HFFc6 (cell line): ENCODE results near the gene SERP2. TPM values are rescaled to one million over a fixed set of nuclear protein-coding genes. Genes with fewer than 3 reads are reported as not detected.

Experiments used
- DNase-seq: peaks from one replicate; pipeline ENCODE4 v3.0.0-alpha.2; 2018
- H3K27ac Mint-ChIP-seq: 2 replicates; pipeline ENCODE4 v1.8.0; 2020; ENCODE audit warnings: mild to moderate bottlenecking, mixed read lengths
- H3K27me3 Mint-ChIP-seq: 2 replicates; pipeline ENCODE4 v1.8.0; 2021; ENCODE audit warnings: mild to moderate bottlenecking, moderate library complexity, mixed read lengths; ENCODE audit not compliant: insufficient read depth
- H3K36me3 Mint-ChIP-seq: 2 replicates; pipeline ENCODE4 v1.8.0; 2021; ENCODE audit warnings: low read depth, mixed read lengths
- H3K4me1 Mint-ChIP-seq: 2 replicates; pipeline ENCODE4 v1.8.0; 2020; ENCODE audit warnings: low read depth, mixed read lengths
- H3K4me3 Mint-ChIP-seq: 2 replicates; pipeline ENCODE4 v1.8.0; 2020; ENCODE audit warnings: mild to moderate bottlenecking, moderate library complexity, mixed read lengths
- H3K9me3 Mint-ChIP-seq: 2 replicates; pipeline ENCODE4 v1.8.0; 2020; ENCODE audit warnings: mild to moderate bottlenecking, mixed read lengths
- total RNA-seq, 6 experiments: library from RNA; stranded (reverse); fragmentation: NEBNext Ultra II Directional; extraction: Animal tissue kit (Norgen Biotek cat#: 25700); gene quantifications; 2 replicates in 1 of 6; 3 replicates in 5 of 6; pipeline ENCODE4 v1.2.3, GENCODE V29; 2021
- TF ChIP-seq, protein P1 (sequence below): fragments of 200-600 bp; sonication (generic); IDR thresholded peaks from 2 replicates; pipeline ENCODE4 v1.5.0; 2021; ENCODE audit warnings: antibody characterized with exemption, mild to moderate bottlenecking

SERP2 gene
- total RNA-seq, 6 experiments from 2014 or later, result 1.4 to 2.5 (median 2.1) TPM

DNA sequence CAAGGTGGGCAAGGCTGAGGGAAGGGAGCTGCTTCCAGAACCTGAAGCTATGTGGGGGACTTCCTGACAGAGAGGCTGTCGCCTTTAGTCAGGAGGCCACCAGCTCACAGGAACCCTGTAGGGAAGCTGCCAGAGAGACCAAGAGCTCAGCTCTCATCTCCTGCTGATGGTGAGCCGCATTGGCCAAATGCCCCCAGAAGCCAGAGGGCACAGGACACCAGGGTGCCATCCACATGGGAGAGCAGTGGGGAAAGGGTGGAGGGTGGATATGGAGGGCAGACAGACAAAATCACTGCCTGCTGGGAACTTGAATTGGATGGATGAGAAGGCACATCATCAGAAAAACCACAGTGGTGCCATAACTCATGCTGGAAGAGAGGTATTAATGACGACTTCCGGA is 36.0 kb downstream of the SERP2 start:
- Mint-ChIP-seq H3K4me1 (peaks cover 6% of the 10 kb centered on the region; the same call in 1 of the 2 replicates), H3K27ac (no peak overlapping the region), H3K36me3 (no peaks in the 10 kb centered on the region)

DNA sequence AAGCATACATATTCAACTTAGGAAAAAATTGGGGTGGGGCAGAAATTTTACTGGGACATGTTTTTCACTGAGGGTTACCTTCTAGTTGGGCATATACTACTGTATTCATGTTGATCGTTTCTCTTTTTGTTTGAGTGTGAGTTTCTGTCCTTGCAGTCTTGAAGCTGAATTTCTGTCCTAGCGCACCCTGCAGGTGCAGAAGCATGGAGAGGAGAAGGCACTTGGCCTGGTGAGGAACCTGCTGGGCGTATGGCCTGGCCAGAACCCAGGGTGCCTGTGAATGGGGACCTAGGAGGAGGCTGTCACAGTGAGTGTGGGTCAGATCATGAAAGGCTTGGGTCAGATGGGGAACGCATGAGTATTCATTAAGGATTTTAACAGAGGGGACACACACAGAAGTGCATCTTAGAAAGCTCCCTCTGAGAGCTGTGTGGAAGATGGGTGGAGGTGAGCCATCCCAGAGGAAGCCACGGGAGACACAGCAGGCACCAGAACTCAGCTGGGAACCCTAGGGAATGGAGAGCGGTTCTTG is 36.8 kb downstream of the SERP2 start:
- no peak overlapping the region for H3K4me3 Mint-ChIP-seq
- H3K27ac Mint-ChIP-seq, result no peak overlapping the region
- peaks cover 50% of the 10 kb centered on the region for H3K27me3 Mint-ChIP-seq
- H3K9me3 Mint-ChIP-seq, result no peaks in the 10 kb centered on the region
- peaks cover 6% of the 10 kb centered on the region; the same call in 1 of the 2 replicates for H3K4me1 Mint-ChIP-seq
- H3K36me3 Mint-ChIP-seq, result no peaks in the 10 kb centered on the region
- DNase-seq, result no peak
- TF ChIP-seq, protein P1, sequence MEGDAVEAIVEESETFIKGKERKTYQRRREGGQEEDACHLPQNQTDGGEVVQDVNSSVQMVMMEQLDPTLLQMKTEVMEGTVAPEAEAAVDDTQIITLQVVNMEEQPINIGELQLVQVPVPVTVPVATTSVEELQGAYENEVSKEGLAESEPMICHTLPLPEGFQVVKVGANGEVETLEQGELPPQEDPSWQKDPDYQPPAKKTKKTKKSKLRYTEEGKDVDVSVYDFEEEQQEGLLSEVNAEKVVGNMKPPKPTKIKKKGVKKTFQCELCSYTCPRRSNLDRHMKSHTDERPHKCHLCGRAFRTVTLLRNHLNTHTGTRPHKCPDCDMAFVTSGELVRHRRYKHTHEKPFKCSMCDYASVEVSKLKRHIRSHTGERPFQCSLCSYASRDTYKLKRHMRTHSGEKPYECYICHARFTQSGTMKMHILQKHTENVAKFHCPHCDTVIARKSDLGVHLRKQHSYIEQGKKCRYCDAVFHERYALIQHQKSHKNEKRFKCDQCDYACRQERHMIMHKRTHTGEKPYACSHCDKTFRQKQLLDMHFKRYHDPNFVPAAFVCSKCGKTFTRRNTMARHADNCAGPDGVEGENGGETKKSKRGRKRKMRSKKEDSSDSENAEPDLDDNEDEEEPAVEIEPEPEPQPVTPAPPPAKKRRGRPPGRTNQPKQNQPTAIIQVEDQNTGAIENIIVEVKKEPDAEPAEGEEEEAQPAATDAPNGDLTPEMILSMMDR, result peak; percentile 20; the same call in 1 of the 2 replicates

More for the DNA sequence above, 36.0 kb downstream of the SERP2 start:
- TF ChIP-seq, protein P1, result no peak
- no peaks in the 10 kb centered on the region for H3K9me3 Mint-ChIP-seq
- peaks cover 53% of the 10 kb centered on the region for H3K27me3 Mint-ChIP-seq
- H3K4me3 Mint-ChIP-seq, result no peak overlapping the region
- no peak for DNase-seq

DNA sequence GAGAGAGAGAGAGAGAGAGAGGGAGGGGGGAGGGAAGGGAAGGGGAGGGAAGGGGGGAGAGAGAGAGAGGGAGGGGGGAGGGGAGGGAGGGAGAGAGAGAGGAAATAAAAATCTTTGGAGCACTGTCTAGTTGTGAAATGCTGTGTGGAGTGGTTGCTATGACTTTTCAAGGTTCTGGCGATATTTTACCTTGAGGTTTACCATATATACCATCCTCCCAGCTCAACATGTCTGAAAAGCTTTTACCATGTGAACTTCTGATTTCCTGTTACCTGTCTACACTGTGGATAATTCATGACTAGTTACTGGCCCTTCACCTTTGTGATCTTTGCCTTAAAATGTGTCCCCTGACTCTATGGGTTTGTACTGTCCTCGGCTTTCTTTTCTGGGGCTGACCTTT is 38.2 kb downstream of the SERP2 start:
- no peaks in the 10 kb centered on the region for H3K9me3 Mint-ChIP-seq
- H3K27ac Mint-ChIP-seq, result no peak overlapping the region
- H3K4me3 Mint-ChIP-seq, result no peak overlapping the region
- H3K4me1 Mint-ChIP-seq, result peaks cover 6% of the 10 kb centered on the region; the same call in 1 of the 2 replicates
- TF ChIP-seq, protein P1, result no peak
- no peaks in the 10 kb centered on the region for H3K36me3 Mint-ChIP-seq
- peaks cover 43% of the 10 kb centered on the region for H3K27me3 Mint-ChIP-seq
- no peak for DNase-seq

DNA sequence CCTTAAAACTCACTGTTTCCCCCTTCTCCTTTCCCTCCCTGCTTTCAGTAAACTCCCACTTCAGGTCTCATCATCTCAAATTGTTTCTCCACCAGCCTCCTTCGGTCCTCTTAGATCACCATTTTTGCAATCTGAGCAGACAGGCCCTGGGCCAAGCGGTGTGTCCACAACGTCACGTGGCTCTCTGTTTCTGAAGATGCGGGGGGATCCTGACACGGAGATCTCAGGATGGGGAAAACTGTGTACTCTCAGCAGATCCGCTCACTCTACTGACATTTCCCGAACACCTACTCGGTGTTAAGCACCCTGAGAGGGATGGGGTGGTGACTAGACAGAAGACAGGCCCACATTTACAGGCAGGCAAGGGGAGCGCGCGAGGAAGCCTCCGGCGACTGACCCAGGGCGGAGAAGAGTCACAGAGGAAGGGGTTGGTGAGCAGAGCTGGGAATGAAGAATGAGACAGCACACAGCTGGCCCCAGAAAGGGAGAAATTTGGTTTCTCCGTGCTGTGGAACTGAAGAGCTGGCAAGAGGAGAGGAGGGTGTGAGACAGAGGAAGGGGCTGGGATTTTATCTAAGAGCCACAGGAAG is 38.8 kb downstream of the SERP2 start:
- no peaks in the 10 kb centered on the region for H3K9me3 Mint-ChIP-seq
- DNase-seq, result no peak
- peaks cover 6% of the 10 kb centered on the region; the same call in 1 of the 2 replicates for H3K4me1 Mint-ChIP-seq
- no peaks in the 10 kb centered on the region for H3K36me3 Mint-ChIP-seq
- H3K4me3 Mint-ChIP-seq, result no peak overlapping the region
- TF ChIP-seq, protein P1, result no peak
- H3K27ac Mint-ChIP-seq, result no peak overlapping the region
- peaks cover 42% of the 10 kb centered on the region for H3K27me3 Mint-ChIP-seq

DNA sequence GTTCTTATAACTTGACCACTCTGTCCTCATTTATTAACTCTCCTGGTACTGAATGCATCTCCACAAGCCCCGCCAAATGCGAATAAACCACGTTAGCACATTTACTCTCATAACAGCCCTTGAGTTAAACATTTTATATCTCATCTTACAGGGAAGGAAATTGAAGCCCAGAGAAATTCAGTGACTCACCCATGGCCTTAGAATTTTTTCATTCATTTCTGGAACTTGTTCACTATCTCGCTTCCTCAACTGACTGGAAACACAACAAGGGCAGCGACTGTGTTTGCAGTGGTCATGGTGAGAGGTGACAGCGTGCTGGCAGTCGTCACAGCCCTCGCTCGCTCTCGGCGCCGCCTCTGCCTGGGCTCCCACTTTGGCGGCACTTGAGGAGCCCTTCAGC is 39.5 kb downstream of the SERP2 start:
- no peak overlapping the region for H3K4me3 Mint-ChIP-seq
- no peak for DNase-seq
- no peak overlapping the region for H3K27ac Mint-ChIP-seq
- H3K27me3 Mint-ChIP-seq, result peaks cover 43% of the 10 kb centered on the region
- TF ChIP-seq, protein P1, result no peak
- H3K9me3 Mint-ChIP-seq, result no peaks in the 10 kb centered on the region
- H3K4me1 Mint-ChIP-seq, result peaks cover 6% of the 10 kb centered on the region; the same call in 1 of the 2 replicates
- H3K36me3 Mint-ChIP-seq, result no peaks in the 10 kb centered on the region
